CD4-positive, alpha-beta T cell treated with Interleukin-12 subunit alpha and Interleukin-12 subunit beta, for 1 hour (primary cell): ENCODE results near the gene FLNB.

Source experiments
- DNase-seq: peaks from one replicate; pipeline ENCODE4 v3.0.0-alpha.2; 2020

FLNB gene

GRCh38 chr3:58009749-58010535, 1.7 kb downstream of the FLNB start:
- DNase-seq, result no peak

GRCh38 chr3:58010562-58010961, 2.3 kb downstream of the FLNB start:
- no peak for DNase-seq

- DNase-seq, result no peak
These were observed 3.4 kb downstream of the FLNB start for GRCh38 chr3:58011580-58011979.

- DNase-seq, result no peak
These were observed 4.1 kb downstream of the FLNB start for GRCh38 chr3:58012302-58012701.

- no peak for DNase-seq
These were observed 4.9 kb downstream of the FLNB start for GRCh38 chr3:58013099-58013498.

GRCh38 chr3:58013973-58014649, 5.9 kb downstream of the FLNB start:
- DNase-seq, result no peak

- no peak for DNase-seq
These were observed 7.3 kb downstream of the FLNB start for GRCh38 chr3:58015520-58015915.

GRCh38 chr3:58016710-58017109, 8.5 kb downstream of the FLNB start:
- no peak for DNase-seq

- no peak for DNase-seq
These were observed 10.9 kb downstream of the FLNB start for GRCh38 chr3:58018892-58019742.

- DNase-seq, result no peak
These were observed 12.5 kb downstream of the FLNB start for GRCh38 chr3:58020783-58021071.

GRCh38 chr3:58021072-58021959, 13.1 kb downstream of the FLNB start:
- DNase-seq, result no peak

GRCh38 chr3:58021962-58022361, 13.7 kb downstream of the FLNB start:
- DNase-seq, result no peak

- no peak for DNase-seq
These were observed 14.3 kb downstream of the FLNB start for GRCh38 chr3:58022490-58022889.

- no peak for DNase-seq
These were observed 15.3 kb downstream of the FLNB start for GRCh38 chr3:58023531-58023930.

- no peak for DNase-seq
These were observed 17.2 kb downstream of the FLNB start for GRCh38 chr3:58025406-58025805.

- DNase-seq, result no peak
These were observed 17.8 kb downstream of the FLNB start for GRCh38 chr3:58025837-58026569.

- no peak for DNase-seq
These were observed 18.4 kb downstream of the FLNB start for GRCh38 chr3:58026598-58026997.

- DNase-seq, result no peak
These were observed 19.6 kb downstream of the FLNB start for GRCh38 chr3:58027704-58028317.

GRCh38 chr3:58028902-58029301, 20.7 kb downstream of the FLNB start:
- DNase-seq, result no peak

- DNase-seq, result no peak
These were observed 21.8 kb downstream of the FLNB start for GRCh38 chr3:58029842-58030584.

GRCh38 chr3:58032186-58032585, 24.0 kb downstream of the FLNB start:
- no peak for DNase-seq
